Measurements from ENCODE around the gene UBE2D3. TPM values are rescaled to one million over a fixed set of nuclear protein-coding genes. Genes with fewer than 3 reads are reported as not detected.
A peak's percentile ranks its signal among the peaks of the same experiment; 100 is the strongest.

UBE2D3 gene
- polyA plus RNA-seq, 2 of the 4 experiments (the other 2 are of a cell fraction), result 186 to 338 TPM

DNA sequence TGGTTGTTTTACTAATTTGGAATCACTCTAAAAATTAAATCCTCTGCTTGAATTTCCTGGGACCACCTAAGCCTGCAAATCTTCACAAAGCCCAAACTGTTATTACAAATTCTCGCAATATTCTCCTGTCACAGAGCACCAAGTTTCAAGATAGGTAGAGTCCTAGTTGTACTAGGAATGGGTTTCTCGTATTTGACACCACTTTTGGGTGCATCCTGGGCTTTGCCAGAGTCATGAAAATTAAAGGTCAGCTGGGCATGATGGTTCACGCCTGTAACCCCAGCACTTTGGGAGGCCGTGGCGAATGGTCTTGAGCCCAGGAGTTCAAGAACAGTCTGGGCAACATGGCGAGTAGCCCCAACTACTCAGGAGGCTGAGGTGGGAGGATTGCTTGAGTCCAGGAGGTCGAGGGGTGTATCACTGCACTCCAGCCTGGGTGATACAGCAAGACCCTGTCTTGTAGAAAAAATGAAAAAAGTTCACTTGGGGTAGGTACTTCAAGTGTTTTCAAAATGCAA, 36.0 kb downstream of the UBE2D3 start:
- ATAC-seq, result no peak
- FAIRE-seq, result no peak
- Histone ChIP-seq H3K4me2 (no peak overlapping the region), H3K4me3 (no peak overlapping the region), H3K4me1 (peaks cover 5% of the 10 kb centered on the region; the same call in 1 of the 3 replicates), H3K9me3 (0 out of 3 replicates have a peak, but pooled peaks cover 4% of the 10 kb centered on the region), H3K27ac (no peak overlapping the region)
- CTCF ChIA-PET, result interaction anchor here (0.7 to 1.6 kb wide), 2 partner anchors 171 to 301 kb away, joined by 3 to 5 read pairs; no protein-coding TSS in a partner anchor
- no peak for DNase-seq (ENCODE audit: low read depth in 1 of 2, low spot score in 1 of 2)
- TF ChIP-seq CTCF (IDR thresholded peaks at IDR 0.05), result no peak
- POLR2A ChIA-PET, result no interaction called here
- 84% methylated on average over 5 of the region's 7 CpGs for WGBS (ENCODE audit: missing lambda C conversion rate)

GRCh38 chr4:102789317-102789717, 38.0 kb downstream of the UBE2D3 start:
- H3K9me3 ChIP-seq, result 0 out of 3 replicates have a peak, but pooled peaks cover 4% of the 10 kb centered on the region
- CTCF ChIA-PET, result interaction anchor here (1.8 kb wide), 1 partner anchor 28 kb away, joined by 4 read pairs; the partner anchor contains the start of gene MANBA
- H3K4me2 ChIP-seq, result no peak overlapping the region
- H3K4me1 ChIP-seq, result peaks cover 5% of the 10 kb centered on the region; the same call in 1 of the 3 replicates
- FAIRE-seq (no peak), DNase-seq (ENCODE audit: low read depth in 1 of 2, low spot score in 1 of 2) (peak in 1 of 2 experiments; percentile 30), ATAC-seq (peak in 1 of 2 experiments; percentile 39; a peak in 3 of 6 replicates)
- 82% methylated on average over 3 of the region's 3 CpGs for WGBS (ENCODE audit: missing lambda C conversion rate)
- H3K4me3 ChIP-seq, result no peak overlapping the region
- H3K27ac ChIP-seq, result peak overlapping the region in 1 of 2 experiments; percentile 36; a peak in 2 of 6 replicates
- TF ChIP-seq, protein P1, sequence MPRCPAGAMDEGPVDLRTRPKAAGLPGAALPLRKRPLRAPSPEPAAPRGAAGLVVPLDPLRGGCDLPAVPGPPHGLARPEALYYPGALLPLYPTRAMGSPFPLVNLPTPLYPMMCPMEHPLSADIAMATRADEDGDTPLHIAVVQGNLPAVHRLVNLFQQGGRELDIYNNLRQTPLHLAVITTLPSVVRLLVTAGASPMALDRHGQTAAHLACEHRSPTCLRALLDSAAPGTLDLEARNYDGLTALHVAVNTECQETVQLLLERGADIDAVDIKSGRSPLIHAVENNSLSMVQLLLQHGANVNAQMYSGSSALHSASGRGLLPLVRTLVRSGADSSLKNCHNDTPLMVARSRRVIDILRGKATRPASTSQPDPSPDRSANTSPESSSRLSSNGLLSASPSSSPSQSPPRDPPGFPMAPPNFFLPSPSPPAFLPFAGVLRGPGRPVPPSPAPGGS (IDR thresholded peaks at IDR 0.05), result no peak
- TF ChIP-seq NFE2L2 (conservative IDR thresholded peaks at IDR 0.05; ENCODE audit: low read length), result peak; percentile 92
- TF ChIP-seq HMGXB4 (CRISPR knock-in tag; IDR thresholded peaks at IDR 0.05; ENCODE audit: borderline replicate concordance), result 0 out of 2 replicates have a peak, but pooled peaks have one; percentile 25
- TF ChIP-seq MAFK (IDR thresholded peaks at IDR 0.05; ENCODE audit: partially characterized antibody), result peak; percentile 99
- POLR2A ChIA-PET, result no interaction called here

DNA sequence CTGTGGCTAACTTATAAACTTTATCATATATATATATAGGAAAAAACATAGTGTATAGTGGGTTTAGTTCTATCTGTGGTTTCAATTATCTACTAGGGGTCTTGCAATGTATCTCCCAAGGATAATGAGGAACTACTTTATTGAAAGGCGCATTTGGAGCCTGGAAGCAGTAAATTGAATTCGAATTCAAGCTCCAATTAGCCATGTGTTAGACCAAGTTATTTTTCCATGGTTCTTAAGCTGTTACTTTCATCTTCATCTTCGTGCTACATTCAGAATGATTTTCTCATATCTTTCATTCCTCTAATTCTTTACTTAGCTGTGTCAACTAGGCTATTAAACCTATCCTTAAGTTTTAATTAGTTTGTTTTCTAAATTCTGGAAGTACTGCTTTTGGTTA, 39.4 kb downstream of the UBE2D3 start:
- no peak overlapping the region for H3K4me2 ChIP-seq
- DNase-seq (ENCODE audit: low read depth in 1 of 2, low spot score in 1 of 2), result no peak
- 96% methylated on average over 3 of the region's 3 CpGs for WGBS (ENCODE audit: missing lambda C conversion rate)
- CTCF ChIA-PET, result interaction anchor here (0.7 kb wide), 1 partner anchor 33 kb away, joined by 3 read pairs; no protein-coding TSS in a partner anchor
- ATAC-seq, result no peak
- H3K9me3 ChIP-seq, result 0 out of 3 replicates have a peak, but pooled peaks cover 4% of the 10 kb centered on the region
- no peak for TF ChIP-seq EP300 (IDR thresholded peaks at IDR 0.05)
- no peak for TF ChIP-seq FOSB (CRISPR knock-in tag; IDR thresholded peaks at IDR 0.05)
- no peak for TF ChIP-seq EHMT2 (IDR thresholded peaks at IDR 0.05; ENCODE audit: low read depth)
- no peak for TF ChIP-seq MYC (IDR thresholded peaks at IDR 0.05; ENCODE audit: borderline replicate concordance, low read length)
- TF ChIP-seq GATA3 (IDR thresholded peaks at IDR 0.05; ENCODE audit: borderline replicate concordance), result no peak
- TF ChIP-seq JUN (IDR thresholded peaks at IDR 0.05), result no peak
- no peak for TF ChIP-seq PHF8 (IDR thresholded peaks at IDR 0.05; ENCODE audit: borderline replicate concordance, low read depth)
- TF ChIP-seq MAFK (IDR thresholded peaks at IDR 0.05; ENCODE audit: partially characterized antibody), result no peak
- TF ChIP-seq ZSCAN20 (CRISPR knock-in tag; IDR thresholded peaks at IDR 0.05), result no peak
- TF ChIP-seq ELK1 (IDR thresholded peaks at IDR 0.05; ENCODE audit: low read depth, low read length), result no peak
- TF ChIP-seq JUNB (IDR thresholded peaks at IDR 0.05), result no peak
- TF ChIP-seq CEBPB (IDR thresholded peaks at IDR 0.05), result no peak
- no peak for TF ChIP-seq BHLHE40 (IDR thresholded peaks at IDR 0.05; ENCODE audit: low read depth, low read length)
- TF ChIP-seq FOXS1 (CRISPR knock-in tag; IDR thresholded peaks at IDR 0.05), result no peak
- TF ChIP-seq, protein P2, sequence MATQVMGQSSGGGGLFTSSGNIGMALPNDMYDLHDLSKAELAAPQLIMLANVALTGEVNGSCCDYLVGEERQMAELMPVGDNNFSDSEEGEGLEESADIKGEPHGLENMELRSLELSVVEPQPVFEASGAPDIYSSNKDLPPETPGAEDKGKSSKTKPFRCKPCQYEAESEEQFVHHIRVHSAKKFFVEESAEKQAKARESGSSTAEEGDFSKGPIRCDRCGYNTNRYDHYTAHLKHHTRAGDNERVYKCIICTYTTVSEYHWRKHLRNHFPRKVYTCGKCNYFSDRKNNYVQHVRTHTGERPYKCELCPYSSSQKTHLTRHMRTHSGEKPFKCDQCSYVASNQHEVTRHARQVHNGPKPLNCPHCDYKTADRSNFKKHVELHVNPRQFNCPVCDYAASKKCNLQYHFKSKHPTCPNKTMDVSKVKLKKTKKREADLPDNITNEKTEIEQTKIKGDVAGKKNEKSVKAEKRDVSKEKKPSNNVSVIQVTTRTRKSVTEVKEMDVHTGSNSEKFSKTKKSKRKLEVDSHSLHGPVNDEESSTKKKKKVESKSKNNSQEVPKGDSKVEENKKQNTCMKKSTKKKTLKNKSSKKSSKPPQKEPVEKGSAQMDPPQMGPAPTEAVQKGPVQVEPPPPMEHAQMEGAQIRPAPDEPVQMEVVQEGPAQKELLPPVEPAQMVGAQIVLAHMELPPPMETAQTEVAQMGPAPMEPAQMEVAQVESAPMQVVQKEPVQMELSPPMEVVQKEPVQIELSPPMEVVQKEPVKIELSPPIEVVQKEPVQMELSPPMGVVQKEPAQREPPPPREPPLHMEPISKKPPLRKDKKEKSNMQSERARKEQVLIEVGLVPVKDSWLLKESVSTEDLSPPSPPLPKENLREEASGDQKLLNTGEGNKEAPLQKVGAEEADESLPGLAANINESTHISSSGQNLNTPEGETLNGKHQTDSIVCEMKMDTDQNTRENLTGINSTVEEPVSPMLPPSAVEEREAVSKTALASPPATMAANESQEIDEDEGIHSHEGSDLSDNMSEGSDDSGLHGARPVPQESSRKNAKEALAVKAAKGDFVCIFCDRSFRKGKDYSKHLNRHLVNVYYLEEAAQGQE (IDR thresholded peaks at IDR 0.05), result no peak
- no peak overlapping the region for H3K4me3 ChIP-seq
- no peak overlapping the region for H3K27ac ChIP-seq
- no peak for FAIRE-seq
- H3K4me1 ChIP-seq, result peaks cover 5% of the 10 kb centered on the region; the same call in 1 of the 3 replicates
- POLR2A ChIA-PET, result no interaction called here

All from A549 (cell line).